Astrocyte of the cerebellum (primary cell): ENCODE data around the gene PPP1R2.
A peak's percentile ranks its signal among the peaks of the same experiment; 100 is the strongest.

ENCODE experiments used
- DNase-seq: peaks from one replicate; pipeline ENCODE4 v3.0.0-alpha.2; 2011; ENCODE audit warnings: low read depth
- H3K4me3 ChIP-seq: 2 replicates; pipeline ENCODE4 v1.5.1; 2011; ENCODE audit warnings: mild to moderate bottlenecking, low read depth, low read length, moderate library complexity
- CTCF ChIP-seq: IDR thresholded peaks from 2 replicates; pipeline ENCODE4 v1.5.1; 2012; ENCODE audit warnings: low read length, low read depth, moderate library complexity, mild to moderate bottlenecking; ENCODE audit errors: missing control alignments
- in situ Hi-C: cut with HindIII; loops from 2 replicates; pipeline ENCODE4 v1.10.0; 2017; ENCODE audit warnings: low sequenced_read_pairs

Gene PPP1R2

GRCh38 chr3:195566797-195567196 is 23.7 kb upstream of the PPP1R2 start:
- no peak overlapping the region for H3K4me3 ChIP-seq
- no peak for TF ChIP-seq CTCF
- in situ Hi-C loops, result no loop called here
- no peak for DNase-seq

GRCh38 chr3:195565716-195566115 is 22.6 kb upstream of the PPP1R2 start:
- DNase-seq, result no peak
- H3K4me3 ChIP-seq, result no peak overlapping the region
- no peak for TF ChIP-seq CTCF
- in situ Hi-C loops, result no loop called here

- no peak for TF ChIP-seq CTCF
- H3K4me3 ChIP-seq, result no peak overlapping the region
- in situ Hi-C loops, result no loop called here
- no peak for DNase-seq
Observed at GRCh38 chr3:195563317-195563716, 20.2 kb upstream of the PPP1R2 start.

GRCh38 chr3:195559723-195560409 is 16.7 kb upstream of the PPP1R2 start:
- no peak for DNase-seq
- in situ Hi-C loops, result no loop called here
- no peak overlapping the region for H3K4me3 ChIP-seq
- TF ChIP-seq CTCF, result no peak

- no peak for DNase-seq
- TF ChIP-seq CTCF, result peak; percentile 25
- H3K4me3 ChIP-seq, result no peak overlapping the region
- in situ Hi-C loops, result no loop called here
Observed at GRCh38 chr3:195558602-195559001, 15.5 kb upstream of the PPP1R2 start.

GRCh38 chr3:195557322-195557721 is 14.2 kb upstream of the PPP1R2 start:
- no peak for TF ChIP-seq CTCF
- no peak overlapping the region for H3K4me3 ChIP-seq
- in situ Hi-C loops, result no loop called here
- no peak for DNase-seq

- in situ Hi-C loops, result no loop called here
- H3K4me3 ChIP-seq, result no peak overlapping the region
- DNase-seq, result no peak
- peak; percentile 26 for TF ChIP-seq CTCF
Observed at GRCh38 chr3:195556390-195556789, 13.3 kb upstream of the PPP1R2 start.
